ENCODE results near the gene MRPS24. TPM values are rescaled to one million over a fixed set of nuclear protein-coding genes. Genes with fewer than 3 reads are reported as not detected.

The MRPS24 gene
- total RNA-seq, 1 donor from 2014 or later, result 54.6 TPM

DNA sequence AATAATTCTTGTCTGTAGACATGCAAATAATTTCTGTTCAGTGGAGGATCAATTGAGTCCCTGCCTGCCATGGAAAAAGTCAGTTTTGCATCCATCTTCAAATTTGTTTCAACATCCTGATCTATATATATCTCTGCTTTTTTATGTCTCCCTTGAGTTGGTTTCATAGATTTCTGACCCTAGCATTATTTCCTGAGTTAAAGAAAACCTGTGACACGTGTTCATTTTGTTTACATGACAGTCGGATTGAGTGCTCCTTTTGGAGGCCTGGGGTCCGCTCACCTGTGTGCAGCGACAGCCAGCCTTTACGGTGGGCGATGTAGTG lies 674 bp downstream of the MRPS24 start:
- TF ChIP-seq EZH2phosphoT487 (IDR thresholded peaks at IDR 0.05) (no peak), EZH2 (IDR thresholded peaks at IDR 0.05) (no peak)
- TF ChIP-seq, protein P1, sequence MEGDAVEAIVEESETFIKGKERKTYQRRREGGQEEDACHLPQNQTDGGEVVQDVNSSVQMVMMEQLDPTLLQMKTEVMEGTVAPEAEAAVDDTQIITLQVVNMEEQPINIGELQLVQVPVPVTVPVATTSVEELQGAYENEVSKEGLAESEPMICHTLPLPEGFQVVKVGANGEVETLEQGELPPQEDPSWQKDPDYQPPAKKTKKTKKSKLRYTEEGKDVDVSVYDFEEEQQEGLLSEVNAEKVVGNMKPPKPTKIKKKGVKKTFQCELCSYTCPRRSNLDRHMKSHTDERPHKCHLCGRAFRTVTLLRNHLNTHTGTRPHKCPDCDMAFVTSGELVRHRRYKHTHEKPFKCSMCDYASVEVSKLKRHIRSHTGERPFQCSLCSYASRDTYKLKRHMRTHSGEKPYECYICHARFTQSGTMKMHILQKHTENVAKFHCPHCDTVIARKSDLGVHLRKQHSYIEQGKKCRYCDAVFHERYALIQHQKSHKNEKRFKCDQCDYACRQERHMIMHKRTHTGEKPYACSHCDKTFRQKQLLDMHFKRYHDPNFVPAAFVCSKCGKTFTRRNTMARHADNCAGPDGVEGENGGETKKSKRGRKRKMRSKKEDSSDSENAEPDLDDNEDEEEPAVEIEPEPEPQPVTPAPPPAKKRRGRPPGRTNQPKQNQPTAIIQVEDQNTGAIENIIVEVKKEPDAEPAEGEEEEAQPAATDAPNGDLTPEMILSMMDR (IDR thresholded peaks at IDR 0.05), result no peak
- no peaks in the 10 kb centered on the region for H3K9me3 Mint-ChIP-seq
- DNase-seq (ENCODE audit: low spot score), result no peak
- H3K27ac ChIP-seq, result no peak overlapping the region
- peak overlapping the region; percentile 83 for H2AFZ ChIP-seq (replicated peaks)
- H3K36me3 Mint-ChIP-seq, result peaks cover 16% of the 10 kb centered on the region
- peak overlapping the region; percentile 71 for H3K4me3 ChIP-seq
- peak overlapping the region; percentile 76 for H3K4me2 ChIP-seq
- H4K20me1 ChIP-seq (ENCODE audit: low read depth), result no peaks in the 10 kb centered on the region
- no peaks in the 10 kb centered on the region for H3K36me3 ChIP-seq
- peak overlapping the region; percentile 56 for H3K9ac ChIP-seq
- no peaks in the 10 kb centered on the region for H3K79me2 ChIP-seq (ENCODE audit: low read depth)
- H3K27me3 Mint-ChIP-seq (ENCODE audit: insufficient read depth, low read depth), result peaks cover 12% of the 10 kb centered on the region
- H3K4me1 ChIP-seq, result peaks cover 4% of the 10 kb centered on the region
- peaks cover 21% of the 10 kb centered on the region for H3K4me1 Mint-ChIP-seq
- H3K27me3 ChIP-seq, result peaks cover 6% of the 10 kb centered on the region
- peaks cover 8% of the 10 kb centered on the region for H3F3A ChIP-seq (ENCODE audit: low read depth)
- peak overlapping the region; percentile 84 for H3K4me3 Mint-ChIP-seq
- no peaks in the 10 kb centered on the region for H3K9me3 ChIP-seq (ENCODE audit: low read depth)
- H3K27ac Mint-ChIP-seq, result peak overlapping the region; percentile 9

- Mint-ChIP-seq H3K36me3 (peaks cover 16% of the 10 kb centered on the region), H3K4me1 (peaks cover 21% of the 10 kb centered on the region), H3K9me3 (no peaks in the 10 kb centered on the region), H3K27me3 (ENCODE audit: insufficient read depth, low read depth) (peaks cover 10% of the 10 kb centered on the region), H3K27ac (no peak overlapping the region), H3K4me3 (peak overlapping the region; percentile 84)
- Histone ChIP-seq H3K4me2 (peak overlapping the region; percentile 76), H3K9me3 (ENCODE audit: low read depth) (no peaks in the 10 kb centered on the region), H3K9ac (no peak overlapping the region), H2AFZ (replicated peaks) (no peak overlapping the region), H3K27me3 (peaks cover 6% of the 10 kb centered on the region), H3K4me1 (peaks cover 4% of the 10 kb centered on the region), H3K4me3 (peak overlapping the region; percentile 71), H4K20me1 (ENCODE audit: low read depth) (no peaks in the 10 kb centered on the region), H3K79me2 (ENCODE audit: low read depth) (no peaks in the 10 kb centered on the region), H3K27ac (no peak overlapping the region), H3K36me3 (no peaks in the 10 kb centered on the region), H3F3A (ENCODE audit: low read depth) (peaks cover 8% of the 10 kb centered on the region)
- no peak for DNase-seq (ENCODE audit: low spot score)
- TF ChIP-seq EZH2 (IDR thresholded peaks at IDR 0.05) (no peak), EZH2phosphoT487 (IDR thresholded peaks at IDR 0.05) (no peak)
- TF ChIP-seq, protein P1 (IDR thresholded peaks at IDR 0.05), result no peak
Measured at GRCh38 chr7:43868181-43868580, 1.1 kb downstream of the MRPS24 start.

GRCh38 chr7:43865277-43865676 lies 4.0 kb downstream of the MRPS24 start:
- no peaks in the 10 kb centered on the region for H3K9me3 ChIP-seq (ENCODE audit: low read depth)
- peaks cover 16% of the 10 kb centered on the region for H3K36me3 Mint-ChIP-seq
- no peaks in the 10 kb centered on the region for H3K79me2 ChIP-seq (ENCODE audit: low read depth)
- H3K27ac Mint-ChIP-seq, result no peak overlapping the region
- peaks cover 15% of the 10 kb centered on the region for H3K4me1 Mint-ChIP-seq
- peaks cover 7% of the 10 kb centered on the region for H3K27me3 Mint-ChIP-seq (ENCODE audit: insufficient read depth, low read depth)
- H3K4me2 ChIP-seq, result no peak overlapping the region
- no peak overlapping the region for H3K4me3 ChIP-seq
- no peak overlapping the region for H2AFZ ChIP-seq (replicated peaks)
- no peak for TF ChIP-seq EZH2 (IDR thresholded peaks at IDR 0.05)
- TF ChIP-seq, protein P1 (IDR thresholded peaks at IDR 0.05), result no peak
- no peak for TF ChIP-seq EZH2phosphoT487 (IDR thresholded peaks at IDR 0.05)
- no peak for DNase-seq (ENCODE audit: low spot score)
- no peak overlapping the region for H3K9ac ChIP-seq
- H3F3A ChIP-seq (ENCODE audit: low read depth), result peaks cover 8% of the 10 kb centered on the region
- H3K9me3 Mint-ChIP-seq, result no peaks in the 10 kb centered on the region
- no peaks in the 10 kb centered on the region for H4K20me1 ChIP-seq (ENCODE audit: low read depth)
- peaks cover 4% of the 10 kb centered on the region for H3K4me1 ChIP-seq
- no peak overlapping the region for H3K27ac ChIP-seq
- no peak overlapping the region for H3K4me3 Mint-ChIP-seq
- peaks cover 3% of the 10 kb centered on the region for H3K27me3 ChIP-seq
- H3K36me3 ChIP-seq, result no peaks in the 10 kb centered on the region

Data from neural progenitor cell (in vitro differentiated cells).